Thymus (tissue), 11 donors: ENCODE measurements around the gene AMOTL1. TPM values are rescaled to one million over a fixed set of nuclear protein-coding genes. Genes with fewer than 3 reads are reported as not detected.
"Not testable (repeated sequence)": the region's sequence is repeated elsewhere in the genome, so short reads cannot be mapped to it uniquely, and the experiment has no call there.

Experiments used
- DNase-seq, 9 donors: peaks; one replicate each; pipeline ENCODE4 v3.0.0-alpha.2; 2013; ENCODE audit warnings: low spot score in 9 of 9, low read depth in 6 of 9, missing footprints in 1 of 9
- H3K27ac ChIP-seq, 2 donors: one replicate each; pipeline ENCODE4 v1.5.1; 2013; ENCODE audit warnings: control low read depth in 1 of 2, low read depth in 1 of 2, low read length in 1 of 2, mild to moderate bottlenecking in 1 of 2, moderate library complexity in 1 of 2
- H3K27me3 ChIP-seq, 2 donors: one replicate each; pipeline ENCODE4 v1.5.1; 2013; ENCODE audit warnings: low read length in 1 of 2; ENCODE audit not compliant: control insufficient read depth in 2 of 2, insufficient read depth in 1 of 2
- H3K36me3 ChIP-seq, 2 donors: one replicate each; pipeline ENCODE4 v1.5.1; 2013; ENCODE audit warnings: low read length in 1 of 2, mild to moderate bottlenecking in 1 of 2, moderate library complexity in 1 of 2; ENCODE audit not compliant: control insufficient read depth in 2 of 2, insufficient read depth in 2 of 2
- H3K4me1 ChIP-seq, 2 donors: one replicate each; pipeline ENCODE4 v1.5.1; 2013; ENCODE audit warnings: low read length in 2 of 2; ENCODE audit not compliant: control insufficient read depth in 2 of 2, insufficient read depth in 2 of 2
- H3K4me3 ChIP-seq, 2 donors: one replicate each; pipeline ENCODE4 v1.5.1; 2013; ENCODE audit warnings: low read length in 2 of 2, control low read depth in 1 of 2, mild to moderate bottlenecking in 1 of 2
- H3K9me3 ChIP-seq, 2 donors: one replicate each; pipeline ENCODE4 v1.5.1; 2013; ENCODE audit warnings: low read length in 1 of 2, mild to moderate bottlenecking in 1 of 2; ENCODE audit not compliant: control insufficient read depth in 2 of 2, insufficient read depth in 1 of 2
- whole genome bisulfite sequencing: extraction: QIAGEN DNeasy Blood & Tissue Kit; methylation state at CpG from one replicate; pipeline ENCODE4 v1.1.7; 2013; 5-methylcytosine and 5-hydroxymethylcytosine counted together
- polyA plus RNA-seq: library from polyadenylated mRNA; stranded (reverse); fragments of 200-250 nt; gene quantifications from one replicate; pipeline ENCODE4 v1.2.3, GENCODE V29; 2013
- total RNA-seq: library from RNA; stranded (reverse); fragments of 120-200 nt; gene quantifications from one replicate; pipeline ENCODE4 v1.2.4, GENCODE V29; 2013
- donor health status: healthy.

AMOTL1 gene
- total and polyA plus RNA-seq, 2 donors: 10.5 to 31.8 TPM

DNA sequence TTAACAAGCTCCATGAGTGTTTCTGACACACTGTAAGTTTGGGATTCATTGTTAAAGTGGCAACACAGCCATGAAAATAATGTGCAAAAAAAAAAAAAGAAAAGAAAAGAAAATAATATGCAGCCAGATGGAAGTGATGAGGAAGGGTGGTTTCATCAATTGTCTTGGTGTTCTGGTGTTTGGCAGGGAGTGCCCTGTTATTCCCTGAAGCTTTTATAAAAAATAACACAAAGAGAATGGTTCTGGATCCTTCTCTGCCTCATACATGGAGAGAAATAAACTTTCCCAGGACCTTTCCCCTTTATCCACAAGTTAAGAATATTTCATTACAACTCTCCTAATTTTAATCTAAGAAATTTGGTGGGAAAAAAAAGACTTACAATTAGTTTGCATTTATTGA lies 16.7 kb downstream of the AMOTL1 start:
- H3K27ac ChIP-seq: no peak overlapping the region
- DNase-seq: no peak

DNA sequence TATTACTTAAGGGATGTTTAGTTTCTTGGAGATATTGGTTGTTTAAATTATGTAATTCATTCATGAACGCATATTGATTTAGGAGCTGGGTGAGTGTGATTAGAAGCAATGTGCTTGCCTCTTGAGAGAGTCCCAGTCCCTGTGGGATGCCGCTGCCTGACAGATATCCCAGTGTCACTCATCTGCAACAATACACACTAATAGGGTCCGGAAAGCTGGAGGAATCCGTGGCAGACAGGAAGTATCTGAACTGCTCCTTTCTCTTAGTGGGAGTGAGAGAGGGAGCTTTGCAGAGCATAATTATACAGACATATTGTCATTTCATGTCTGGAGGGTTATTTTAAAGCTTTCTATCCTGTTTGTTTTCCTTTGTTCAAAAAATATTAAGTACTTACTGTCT lies 17.4 kb downstream of the AMOTL1 start:
- Histone ChIP-seq H3K9me3 (no peaks in the 10 kb centered on the region), H3K4me1 (peaks cover 16 to 37% of the 10 kb centered on the region in 2 donors), H3K4me3 (no peak overlapping the region), H3K36me3 (no peaks in the 10 kb centered on the region), H3K27me3 (no peaks in the 10 kb centered on the region), H3K27ac (no peak overlapping the region)
- 96% methylated on average over 4 of the region's 4 CpGs for WGBS
- no peak for DNase-seq

More for the DNA sequence above, 16.7 kb downstream of the AMOTL1 start:
- Histone ChIP-seq H3K9me3 (no peaks in the 10 kb centered on the region), H3K36me3 (no peaks in the 10 kb centered on the region), H3K4me1 (peaks cover 10 to 33% of the 10 kb centered on the region in 2 donors), H3K4me3 (no peak overlapping the region), H3K27me3 (no peaks in the 10 kb centered on the region)

DNA sequence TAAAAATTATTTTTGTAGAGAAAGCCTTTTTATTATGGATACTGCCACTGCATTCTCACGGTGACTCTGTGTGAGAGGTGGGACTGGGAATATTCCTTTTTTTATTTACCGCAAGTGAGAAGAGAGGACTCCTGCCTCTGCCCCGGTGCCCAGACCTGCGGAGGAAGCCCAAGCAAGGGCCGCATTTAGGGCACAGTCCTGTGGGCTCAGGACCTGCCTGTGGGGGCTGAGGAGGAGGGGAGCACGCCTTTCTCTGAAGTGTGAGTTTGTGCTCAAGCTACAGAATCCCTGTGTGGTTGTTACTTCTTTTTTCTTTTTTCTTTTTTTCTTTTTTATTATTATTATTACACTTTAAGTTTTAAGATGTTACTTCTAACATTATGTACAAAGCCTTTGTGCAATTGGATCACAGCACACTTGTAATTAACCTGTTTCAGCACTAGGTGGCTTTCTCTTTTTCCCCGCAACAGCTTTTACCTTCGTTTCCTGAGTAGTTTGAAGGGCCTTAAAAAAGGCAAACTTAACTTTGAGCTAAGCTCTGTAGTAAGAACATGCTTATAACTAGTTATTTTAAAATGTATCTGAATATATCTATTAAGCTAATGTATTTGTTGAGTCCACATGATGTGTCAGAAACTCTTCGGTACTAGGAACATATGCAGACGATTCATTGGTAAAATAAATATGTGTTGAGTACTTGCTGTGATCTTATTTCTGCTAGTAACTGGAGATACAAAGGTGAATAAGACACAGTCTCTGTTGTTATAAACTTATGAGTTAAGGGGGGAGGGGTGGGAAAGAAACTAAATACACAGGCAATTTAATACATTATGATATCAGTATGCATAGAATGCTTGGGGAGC lies 18.3 kb downstream of the AMOTL1 start:
- Histone ChIP-seq H3K9me3 (no peaks in the 10 kb centered on the region), H3K27ac (peak overlapping the region; percentile 31 to 33), H3K27me3 (no peaks in the 10 kb centered on the region), H3K36me3 (no peaks in the 10 kb centered on the region), H3K4me1 (peaks cover 24 to 40% of the 10 kb centered on the region in 2 donors), H3K4me3 (no peak overlapping the region)
- WGBS: 66% methylated on average over 10 of the region's 10 CpGs
- DNase-seq: peak in 5 of 9 donors; percentile 46 to 84 (median 64)

DNA sequence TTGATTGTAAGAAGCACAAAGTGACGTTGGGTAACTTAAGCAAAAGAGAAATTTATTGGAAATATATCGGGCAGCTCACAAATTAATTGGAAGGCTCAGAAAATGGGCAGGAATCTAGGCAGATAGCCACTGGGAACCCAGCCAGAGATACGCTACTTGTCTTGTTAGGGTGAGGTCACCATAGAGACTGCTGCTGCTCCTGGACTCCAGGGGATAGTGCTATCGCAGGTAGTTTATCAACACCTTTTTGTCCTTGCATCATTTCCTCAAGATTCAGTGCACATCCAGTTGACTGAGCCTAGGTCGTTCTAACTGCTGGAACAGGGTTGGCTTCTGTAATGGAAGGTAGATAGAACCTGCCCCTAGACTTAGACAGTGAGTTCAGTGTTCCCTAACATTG lies 19.6 kb downstream of the AMOTL1 start:
- 95% methylated on average over 5 of the region's 5 CpGs for WGBS
- Histone ChIP-seq H3K4me3 (no peak overlapping the region), H3K27me3 (no peaks in the 10 kb centered on the region), H3K4me1 (peaks cover 24 to 49% of the 10 kb centered on the region in 2 donors), H3K27ac (no peak overlapping the region), H3K36me3 (no peaks in the 10 kb centered on the region), H3K9me3 (no peaks in the 10 kb centered on the region)
- no peak for DNase-seq

DNA sequence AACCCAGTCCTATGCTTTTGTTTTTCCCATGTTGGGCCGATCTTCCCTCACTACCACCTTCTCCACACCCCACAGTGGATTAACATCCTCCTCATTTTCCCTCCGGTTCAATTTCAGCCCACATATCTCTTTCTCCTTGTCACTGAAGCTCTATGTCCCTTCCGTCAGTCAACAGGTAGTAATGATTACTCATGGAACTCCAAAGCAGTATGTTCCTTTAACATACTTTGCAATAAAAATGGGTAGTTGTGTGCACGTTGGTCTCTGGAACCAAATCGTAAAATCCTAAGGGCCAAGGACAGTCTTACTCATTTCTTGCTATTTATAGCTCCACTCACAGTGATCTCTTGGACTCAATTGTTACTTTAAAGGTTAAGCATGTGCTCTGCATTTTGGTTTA lies 20.2 kb downstream of the AMOTL1 start:
- Histone ChIP-seq H3K27me3 (no peaks in the 10 kb centered on the region), H3K36me3 (no peaks in the 10 kb centered on the region), H3K27ac (peak overlapping the region in 1 of 2 donors; percentile 2), H3K4me3 (no peak overlapping the region), H3K4me1 (peaks cover 27 to 55% of the 10 kb centered on the region in 2 donors), H3K9me3 (no peaks in the 10 kb centered on the region)
- 91% methylated on average over 5 of the region's 5 CpGs for WGBS
- DNase-seq: no peak

DNA sequence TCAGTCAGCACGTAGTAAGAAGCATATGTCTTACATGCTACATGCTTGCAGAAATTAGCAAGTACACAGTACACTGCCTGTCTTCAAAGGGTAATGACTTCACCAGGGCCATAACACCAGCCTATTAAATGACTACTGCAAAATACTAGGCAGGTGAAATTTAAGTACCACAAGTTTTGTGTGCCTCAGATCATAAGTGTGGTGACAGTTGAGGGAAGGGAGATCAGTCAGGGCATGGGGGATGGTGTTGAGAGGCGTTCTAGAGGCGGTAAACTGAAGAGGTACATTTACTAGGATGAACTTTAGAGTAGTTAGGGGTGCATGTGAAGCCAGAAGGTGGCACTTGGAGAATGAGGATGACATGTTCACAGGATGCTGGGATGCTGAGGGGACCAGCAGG lies 22.0 kb downstream of the AMOTL1 start:
- peaks cover 27 to 67% of the 10 kb centered on the region in 2 donors for H3K4me1 ChIP-seq
- H3K9me3 ChIP-seq: no peaks in the 10 kb centered on the region
- 35% methylated on average over 3 of the region's 3 CpGs for WGBS
- peak in 3 of 9 donors; percentile 38 to 51 (median 51) for DNase-seq
- H3K27ac ChIP-seq: peak overlapping the region; percentile 43 to 87
- no peaks in the 10 kb centered on the region for H3K36me3 ChIP-seq
- H3K4me3 ChIP-seq: no peak overlapping the region
- no peaks in the 10 kb centered on the region for H3K27me3 ChIP-seq

DNA sequence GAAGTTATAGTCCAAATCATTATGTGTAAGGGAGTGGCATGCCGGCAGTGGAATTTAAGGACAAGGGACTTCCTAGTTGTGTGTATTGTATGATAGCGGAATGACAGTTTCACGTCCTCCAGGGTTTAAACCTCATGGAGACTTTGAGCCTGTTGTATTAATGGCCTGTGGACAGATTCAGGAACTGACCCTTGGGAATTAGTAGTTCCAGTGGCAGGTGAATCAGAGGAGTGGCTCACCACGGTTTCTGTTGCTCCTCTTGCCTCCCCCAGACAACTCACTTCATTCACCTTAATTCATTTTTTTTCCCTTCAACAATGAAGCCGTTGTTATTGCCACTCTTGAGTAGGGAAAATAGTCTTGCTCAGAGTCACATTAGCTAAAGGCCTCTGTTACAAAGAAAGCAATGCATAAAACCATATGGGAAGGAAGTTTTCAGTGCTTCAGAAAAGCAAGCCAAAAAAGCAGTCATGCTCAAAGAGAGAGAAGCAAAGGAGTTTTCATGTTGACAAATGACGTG lies 22.6 kb downstream of the AMOTL1 start:
- DNase-seq: peak in 1 of 9 donors; percentile 38
- Histone ChIP-seq H3K9me3 (no peaks in the 10 kb centered on the region), H3K4me3 (no peak overlapping the region), H3K27ac (peak overlapping the region; percentile 43 to 87), H3K4me1 (peaks cover 27 to 67% of the 10 kb centered on the region in 2 donors), H3K27me3 (no peaks in the 10 kb centered on the region), H3K36me3 (no peaks in the 10 kb centered on the region)
- 89% methylated on average over 6 of the region's 6 CpGs for WGBS

DNA sequence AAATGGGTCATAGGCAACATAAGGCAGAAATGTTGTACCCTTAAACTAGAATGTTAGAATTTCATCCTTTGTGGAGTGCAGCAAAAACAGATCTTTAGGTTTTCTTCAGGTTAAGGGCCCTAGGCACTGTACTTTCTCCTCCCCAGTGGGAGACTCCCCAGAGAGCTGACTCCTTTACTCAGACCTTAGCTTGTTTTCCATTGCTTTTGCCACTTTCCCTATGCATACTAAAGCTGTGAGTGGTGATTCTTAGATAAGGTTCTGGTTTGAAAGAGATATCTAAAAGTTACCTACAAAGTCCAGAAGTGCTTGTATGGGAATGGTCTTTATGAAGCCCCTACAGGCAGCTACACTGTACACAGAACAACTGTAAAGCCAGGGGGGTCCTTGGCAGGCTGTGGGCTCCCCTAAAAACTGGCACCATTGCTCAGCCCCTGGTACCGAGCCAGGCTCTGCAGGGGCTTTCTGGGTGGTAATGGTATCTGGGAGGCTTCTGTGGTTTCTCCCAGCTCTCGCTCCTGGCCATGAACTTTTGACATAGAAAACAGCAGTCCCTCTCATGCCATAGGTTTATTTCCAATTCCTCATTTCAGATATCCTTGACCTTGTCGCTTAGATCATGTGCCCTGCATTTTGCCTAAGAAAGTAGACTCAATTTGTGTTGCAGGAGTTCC lies 23.2 kb downstream of the AMOTL1 start:
- WGBS: 93% methylated on average over 3 of the region's 3 CpGs
- Histone ChIP-seq H3K27me3 (no peaks in the 10 kb centered on the region), H3K27ac (peak overlapping the region in 1 of 2 donors; percentile 87), H3K9me3 (no peaks in the 10 kb centered on the region), H3K4me3 (no peak overlapping the region), H3K36me3 (peaks cover 0 to 2% of the 10 kb centered on the region in 2 donors), H3K4me1 (peaks cover 27 to 64% of the 10 kb centered on the region in 2 donors)
- DNase-seq: no peak

DNA sequence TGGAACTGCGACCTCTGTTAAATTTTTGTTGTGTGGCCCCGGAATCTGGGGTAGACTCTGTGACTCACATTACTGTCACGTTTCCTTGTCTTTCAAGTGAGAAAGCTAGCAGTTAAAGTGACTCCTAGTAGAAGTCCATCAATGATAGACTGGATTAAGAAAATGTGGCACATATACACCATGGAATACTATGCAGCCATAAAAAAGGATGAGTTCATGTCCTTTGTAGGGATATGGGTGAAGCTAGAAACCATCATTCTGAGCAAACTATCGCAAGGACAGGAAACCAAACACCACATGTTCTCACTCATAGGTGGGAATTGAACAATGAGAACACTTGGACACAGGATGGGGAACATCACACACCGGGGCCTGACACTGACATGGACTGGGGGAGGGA lies 23.8 kb downstream of the AMOTL1 start:
- H3K9me3 ChIP-seq, DNase-seq, H3K27me3 ChIP-seq, H3K36me3 ChIP-seq, H3K4me3 ChIP-seq, H3K27ac ChIP-seq: not testable (repeated sequence)
- WGBS: over 99% methylated on average over 5 of the region's 5 CpGs
- H3K4me1 ChIP-seq: peaks cover 27 to 64% of the 10 kb centered on the region in 2 donors
